A673 (cell line): ENCODE measurements around the gene TMEM95.

Source experiments
- CTCF ChIP-seq: fragments of 300-800, 200-600 bp; sonication (generic); conservative IDR thresholded peaks from 2 replicates; pipeline ENCODE4 v1.5.1; 2017; ENCODE audit warnings: low read depth, mild to moderate bottlenecking, antibody characterized with exemption, low read length, moderate library complexity, mixed read lengths
- EZH2 ChIP-seq: fragments of 200-600 bp; sonication (generic); IDR thresholded peaks from 2 replicates; pipeline ENCODE4 v1.6.1; 2017; ENCODE audit warnings: borderline replicate concordance, low read depth, mild to moderate bottlenecking, mixed read lengths, antibody characterized with exemption, low read length; ENCODE audit not compliant: poor library complexity, severe bottlenecking

- no peak for TF ChIP-seq CTCF
- no peak for TF ChIP-seq EZH2
These were observed 2.4 kb downstream of the TMEM95 start for GRCh38 chr17:7357381-7357780.
